OCI-LY1 (cell line): Measurements from ENCODE around the gene POLA1.

Experiments
- H2AFZ ChIP-seq: fragments of 200-600 bp; sonication (generic), shearing (Covaris generic); 2 replicates; pipeline ENCODE4 v1.6.0; 2014; ENCODE audit warnings: antibody characterized with exemption, mild to moderate bottlenecking, low read length
- H3F3A ChIP-seq: fragments of 200-600 bp; sonication (generic), shearing (Covaris generic); 2 replicates; pipeline ENCODE4 v1.6.0; 2014; ENCODE audit warnings: mild to moderate bottlenecking, antibody characterized with exemption, low read length, moderate library complexity; ENCODE audit not compliant: insufficient read depth
- H3K27ac ChIP-seq: fragments of 200-600 bp; sonication (generic); 2 replicates; pipeline ENCODE4 v1.5.1; 2014; ENCODE audit warnings: low read length, mixed run types, mild to moderate bottlenecking, low read depth; ENCODE audit not compliant: poor library complexity, severe bottlenecking
- H3K27me3 ChIP-seq: fragments of 200-600 bp; sonication (generic); 2 replicates; pipeline ENCODE4 v1.6.0; 2014; ENCODE audit warnings: antibody characterized with exemption, mild to moderate bottlenecking, low read length, moderate library complexity; ENCODE audit not compliant: insufficient read depth
- H3K36me3 ChIP-seq: fragments of 200-600 bp; sonication (generic); 2 replicates; pipeline ENCODE4 v1.6.1; 2014; ENCODE audit warnings: mild to moderate bottlenecking, antibody characterized with exemption, low read length, moderate library complexity, mixed read lengths; ENCODE audit not compliant: insufficient read depth
- H3K4me1 ChIP-seq: fragments of 200-600 bp; sonication (generic); 2 replicates; pipeline ENCODE4 v1.5.1; 2014; ENCODE audit warnings: mild to moderate bottlenecking, low read length, moderate library complexity; ENCODE audit not compliant: insufficient read depth, severe bottlenecking
- H3K4me2 ChIP-seq: fragments of 200-600 bp; sonication (generic), shearing (Covaris generic); 2 replicates; pipeline ENCODE4 v1.6.1; 2014; ENCODE audit warnings: low read length
- H3K4me3 ChIP-seq: fragments of 200-600 bp; sonication (generic); 2 replicates; pipeline ENCODE4 v1.5.1; 2014; ENCODE audit warnings: low read length, low read depth, mild to moderate bottlenecking, mixed read lengths; ENCODE audit not compliant: poor library complexity, severe bottlenecking
- H3K79me2 ChIP-seq: fragments of 200-600 bp; shearing (Covaris generic); 2 replicates; pipeline ENCODE4 v1.6.1; 2016; ENCODE audit warnings: mixed run types, low read length, mixed read lengths; ENCODE audit not compliant: insufficient read depth
- H3K9ac ChIP-seq: fragments of 200-600 bp; sonication (generic), shearing (Covaris generic); 2 replicates; pipeline ENCODE4 v1.6.1; 2014; ENCODE audit warnings: mild to moderate bottlenecking, low read length, mixed read lengths
- H3K9me2 ChIP-seq: fragments of 200-600 bp; sonication (generic), shearing (Covaris generic); 2 replicates; pipeline ENCODE4 v1.6.1; 2014; ENCODE audit warnings: low read depth, mild to moderate bottlenecking, low read length, mixed read lengths
- H3K9me3 ChIP-seq: fragments of 200-600 bp; shearing (Covaris generic); 2 replicates; pipeline ENCODE4 v1.6.1; 2014; ENCODE audit warnings: low read length, mixed read lengths
- H4K20me1 ChIP-seq: fragments of 200-600 bp; sonication (generic), shearing (Covaris generic); 2 replicates; pipeline ENCODE4 v1.6.0; 2016; ENCODE audit warnings: mild to moderate bottlenecking, low read length; ENCODE audit not compliant: insufficient read depth
- EZH2 ChIP-seq: fragments of 200-600 bp; sonication (generic), shearing (Covaris generic); IDR thresholded peaks from 2 replicates; pipeline ENCODE4 v1.8.0; 2017; ENCODE audit warnings: borderline replicate concordance, mixed run types, mild to moderate bottlenecking, antibody characterized with exemption, low read length, moderate library complexity, mixed read lengths
- TF ChIP-seq, protein P1 (sequence below): fragments of 200-600 bp; sonication (generic), shearing (Covaris generic); IDR thresholded peaks from 2 replicates; pipeline ENCODE4 v1.5.1; 2017; ENCODE audit warnings: mild to moderate bottlenecking, antibody characterized with exemption, low read length, moderate library complexity, mixed read lengths

The POLA1 gene

DNA sequence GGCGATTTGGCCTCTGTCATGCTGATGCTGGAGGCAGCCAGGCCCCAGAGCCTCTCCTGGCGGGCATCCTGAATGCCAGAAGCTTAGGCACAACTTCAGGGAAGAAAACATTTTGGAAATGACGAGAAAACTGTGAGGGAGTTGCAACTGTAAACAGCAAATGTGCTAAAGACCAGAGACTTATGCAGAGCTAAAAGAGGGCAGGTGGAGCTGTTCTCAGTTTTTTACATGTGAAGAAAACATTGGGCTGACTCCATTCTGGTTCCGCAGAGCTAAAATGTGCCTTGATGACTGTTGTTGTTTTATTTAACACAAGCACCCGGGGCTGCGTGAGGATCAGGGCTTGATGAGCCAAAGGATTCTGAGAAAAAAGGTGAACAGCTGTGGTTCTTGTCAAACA lies 332.9 kb downstream of the POLA1 start:
- no peaks in the 10 kb centered on the region for H3F3A ChIP-seq
- no peak overlapping the region for H3K4me2 ChIP-seq
- no peak for TF ChIP-seq EZH2
- TF ChIP-seq, protein P1, sequence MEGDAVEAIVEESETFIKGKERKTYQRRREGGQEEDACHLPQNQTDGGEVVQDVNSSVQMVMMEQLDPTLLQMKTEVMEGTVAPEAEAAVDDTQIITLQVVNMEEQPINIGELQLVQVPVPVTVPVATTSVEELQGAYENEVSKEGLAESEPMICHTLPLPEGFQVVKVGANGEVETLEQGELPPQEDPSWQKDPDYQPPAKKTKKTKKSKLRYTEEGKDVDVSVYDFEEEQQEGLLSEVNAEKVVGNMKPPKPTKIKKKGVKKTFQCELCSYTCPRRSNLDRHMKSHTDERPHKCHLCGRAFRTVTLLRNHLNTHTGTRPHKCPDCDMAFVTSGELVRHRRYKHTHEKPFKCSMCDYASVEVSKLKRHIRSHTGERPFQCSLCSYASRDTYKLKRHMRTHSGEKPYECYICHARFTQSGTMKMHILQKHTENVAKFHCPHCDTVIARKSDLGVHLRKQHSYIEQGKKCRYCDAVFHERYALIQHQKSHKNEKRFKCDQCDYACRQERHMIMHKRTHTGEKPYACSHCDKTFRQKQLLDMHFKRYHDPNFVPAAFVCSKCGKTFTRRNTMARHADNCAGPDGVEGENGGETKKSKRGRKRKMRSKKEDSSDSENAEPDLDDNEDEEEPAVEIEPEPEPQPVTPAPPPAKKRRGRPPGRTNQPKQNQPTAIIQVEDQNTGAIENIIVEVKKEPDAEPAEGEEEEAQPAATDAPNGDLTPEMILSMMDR, result no peak
- H3K27me3 ChIP-seq, result no peaks in the 10 kb centered on the region
- no peak overlapping the region for H3K9ac ChIP-seq
- no peaks in the 10 kb centered on the region for H3K4me1 ChIP-seq
- no peaks in the 10 kb centered on the region for H3K36me3 ChIP-seq
- no peak overlapping the region for H3K27ac ChIP-seq
- no peaks in the 10 kb centered on the region for H3K79me2 ChIP-seq
- no peak overlapping the region for H3K4me3 ChIP-seq
- no peaks in the 10 kb centered on the region for H3K9me3 ChIP-seq
- H4K20me1 ChIP-seq, result no peaks in the 10 kb centered on the region
- no peak overlapping the region for H2AFZ ChIP-seq
- no peaks in the 10 kb centered on the region for H3K9me2 ChIP-seq

DNA sequence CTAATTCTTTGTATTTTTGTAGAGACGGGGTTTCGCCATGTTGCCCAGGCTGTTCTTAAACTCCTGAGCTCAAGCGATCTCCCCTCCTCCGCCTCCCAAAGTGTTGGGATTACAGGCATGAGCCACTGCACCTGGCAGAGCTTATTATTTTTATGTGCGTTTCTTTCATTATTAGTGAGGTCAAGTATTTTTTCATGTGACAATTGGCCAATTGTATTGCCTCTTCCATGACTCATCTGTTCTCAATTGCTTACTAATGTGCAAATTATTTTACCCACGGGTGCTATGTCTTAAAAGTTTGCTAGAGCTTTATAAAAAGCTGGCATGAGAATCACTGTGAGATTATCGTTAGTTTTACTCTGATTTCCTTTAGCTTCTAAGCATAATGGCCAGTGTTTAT lies 335.0 kb downstream of the POLA1 start:
- H3F3A ChIP-seq, result no peaks in the 10 kb centered on the region
- H2AFZ ChIP-seq, result no peak overlapping the region
- no peak overlapping the region for H3K9ac ChIP-seq
- no peaks in the 10 kb centered on the region for H3K36me3 ChIP-seq
- no peak overlapping the region for H3K27ac ChIP-seq
- H3K79me2 ChIP-seq, result no peaks in the 10 kb centered on the region
- TF ChIP-seq, protein P1, result no peak
- no peak for TF ChIP-seq EZH2
- no peaks in the 10 kb centered on the region for H3K27me3 ChIP-seq
- no peaks in the 10 kb centered on the region for H3K9me3 ChIP-seq
- no peak overlapping the region for H3K4me3 ChIP-seq
- H4K20me1 ChIP-seq, result no peaks in the 10 kb centered on the region
- H3K4me1 ChIP-seq, result no peaks in the 10 kb centered on the region
- H3K9me2 ChIP-seq, result no peaks in the 10 kb centered on the region
- H3K4me2 ChIP-seq, result no peak overlapping the region

DNA sequence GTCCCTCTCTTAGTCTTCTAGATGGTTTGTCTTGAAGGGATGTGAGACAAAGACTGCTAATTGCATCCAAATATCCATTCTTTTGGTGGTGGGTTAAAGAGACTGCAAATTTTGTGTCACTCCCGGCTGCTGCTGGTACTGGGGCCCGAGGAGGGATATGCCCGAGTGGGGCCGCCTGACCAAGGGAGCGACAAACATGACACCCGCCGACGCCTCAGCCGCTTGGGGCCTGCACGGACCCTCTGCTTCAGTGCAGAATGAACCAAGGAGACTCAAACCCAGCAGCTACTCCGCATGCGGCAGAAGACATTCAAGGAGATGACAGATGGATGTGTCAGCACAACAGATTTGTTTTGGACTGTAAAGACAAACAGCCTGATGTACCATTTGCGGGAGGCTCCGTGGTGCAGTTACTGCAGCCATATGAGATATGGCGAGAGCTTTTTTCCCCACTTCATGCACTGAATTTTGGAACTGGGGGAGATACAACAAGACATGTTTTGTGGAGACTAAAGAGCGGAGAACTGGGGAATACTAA lies 335.6 kb downstream of the POLA1 start:
- Histone ChIP-seq H3K9ac (no peak overlapping the region), H3K36me3 (no peaks in the 10 kb centered on the region), H3K9me3 (no peaks in the 10 kb centered on the region), H4K20me1 (no peaks in the 10 kb centered on the region), H3K27me3 (no peaks in the 10 kb centered on the region), H2AFZ (no peak overlapping the region), H3K9me2 (no peaks in the 10 kb centered on the region), H3K79me2 (no peaks in the 10 kb centered on the region), H3K27ac (no peak overlapping the region), H3K4me1 (no peaks in the 10 kb centered on the region), H3K4me3 (no peak overlapping the region), H3K4me2 (no peak overlapping the region), H3F3A (no peaks in the 10 kb centered on the region)
- TF ChIP-seq, protein P1, result no peak
- TF ChIP-seq EZH2, result no peak
